GM12872 (cell line): ENCODE data around the gene PXDN.

Source experiments
- CTCF ChIP-seq: IDR thresholded peaks from 3 replicates; pipeline ENCODE4 v1.5.1; 2011; ENCODE audit warnings: low read depth, mild to moderate bottlenecking, low read length, moderate library complexity; ENCODE audit not compliant: insufficient read depth

Gene PXDN

GRCh38 chr2:1598041-1598710 is 146.1 kb downstream of the PXDN start:
- TF ChIP-seq CTCF = no peak

- TF ChIP-seq CTCF = no peak
Measured at GRCh38 chr2:1595274-1595673, 149.0 kb downstream of the PXDN start.

- no peak for TF ChIP-seq CTCF
Measured at GRCh38 chr2:1594373-1595171, 149.7 kb downstream of the PXDN start.

- no peak for TF ChIP-seq CTCF
Measured at GRCh38 chr2:1594123-1594372, 150.3 kb downstream of the PXDN start.

- TF ChIP-seq CTCF = no peak
Measured at GRCh38 chr2:1593371-1594122, 150.8 kb downstream of the PXDN start.

GRCh38 chr2:1591978-1592907 is 152.1 kb downstream of the PXDN start:
- no peak for TF ChIP-seq CTCF

GRCh38 chr2:1591461-1591770 is 152.9 kb downstream of the PXDN start:
- no peak for TF ChIP-seq CTCF
